GM21447 (cell line): Measurements from ENCODE around the gene PIP4K2B.

Experiments
- ATAC-seq: cut with Tn5 transposase; IDR thresholded peaks from one replicate; pipeline ENCODE4 v1.9.1; 2021; ENCODE audit not compliant: unreplicated experiment

The PIP4K2B gene

DNA sequence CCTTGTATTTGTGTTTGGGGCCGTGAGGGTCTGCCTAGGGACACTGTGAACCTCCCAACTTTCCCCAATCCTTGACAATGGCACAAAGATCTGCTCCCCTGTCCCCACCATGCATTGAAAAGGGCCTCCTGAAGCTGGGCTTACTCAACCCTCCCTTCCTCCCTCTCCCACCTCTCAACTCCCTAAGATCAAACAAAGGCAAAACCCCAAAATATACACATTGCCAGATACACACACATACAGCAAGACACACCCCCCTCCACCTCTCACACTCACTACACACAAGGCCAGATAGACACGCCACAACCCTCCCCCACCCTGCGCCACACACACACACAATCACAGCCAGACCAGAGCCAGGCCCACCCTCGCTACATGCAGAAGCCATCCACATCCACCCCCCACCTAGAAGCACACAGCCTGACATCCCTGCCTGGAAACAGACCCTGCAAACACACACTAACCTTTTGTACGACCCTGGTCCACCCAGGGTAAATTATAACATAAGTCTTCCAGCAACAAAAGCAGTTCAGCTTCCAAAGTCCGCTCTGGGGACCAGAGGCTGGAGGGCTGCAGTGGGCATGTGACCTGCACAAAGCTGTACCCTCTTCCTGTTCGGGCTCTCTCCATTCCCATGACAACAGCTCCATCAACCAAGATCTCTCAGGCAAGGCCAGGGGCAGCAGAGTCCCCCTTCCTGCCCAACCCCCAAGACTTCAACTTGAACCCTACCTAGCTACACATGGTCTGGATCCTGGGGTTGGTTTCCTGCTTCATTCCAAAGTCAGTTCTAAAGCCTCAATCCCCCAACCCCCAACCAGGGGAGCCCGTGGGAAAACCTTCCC lies 53.1 kb downstream of the PIP4K2B start:
- no peak for ATAC-seq

DNA sequence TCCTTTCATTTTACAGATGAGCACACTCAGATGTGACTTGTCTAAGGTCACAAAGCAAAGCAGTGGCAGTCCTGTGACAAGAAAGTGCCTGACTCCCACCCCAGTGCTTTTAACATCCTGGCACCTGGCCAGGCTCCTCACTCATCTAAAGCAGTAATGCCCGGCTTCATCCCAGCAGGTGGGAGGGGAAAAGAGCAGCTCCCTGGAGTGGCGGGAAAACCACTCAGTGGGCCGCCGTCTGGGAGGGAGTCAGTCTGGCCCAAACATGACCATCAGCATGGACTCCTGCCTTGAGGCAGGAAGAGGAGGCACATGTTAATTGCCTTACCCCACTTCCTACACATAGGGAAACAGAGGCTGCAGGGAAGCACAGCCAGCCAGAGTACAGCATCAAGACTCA lies 53.8 kb downstream of the PIP4K2B start:
- no peak for ATAC-seq

DNA sequence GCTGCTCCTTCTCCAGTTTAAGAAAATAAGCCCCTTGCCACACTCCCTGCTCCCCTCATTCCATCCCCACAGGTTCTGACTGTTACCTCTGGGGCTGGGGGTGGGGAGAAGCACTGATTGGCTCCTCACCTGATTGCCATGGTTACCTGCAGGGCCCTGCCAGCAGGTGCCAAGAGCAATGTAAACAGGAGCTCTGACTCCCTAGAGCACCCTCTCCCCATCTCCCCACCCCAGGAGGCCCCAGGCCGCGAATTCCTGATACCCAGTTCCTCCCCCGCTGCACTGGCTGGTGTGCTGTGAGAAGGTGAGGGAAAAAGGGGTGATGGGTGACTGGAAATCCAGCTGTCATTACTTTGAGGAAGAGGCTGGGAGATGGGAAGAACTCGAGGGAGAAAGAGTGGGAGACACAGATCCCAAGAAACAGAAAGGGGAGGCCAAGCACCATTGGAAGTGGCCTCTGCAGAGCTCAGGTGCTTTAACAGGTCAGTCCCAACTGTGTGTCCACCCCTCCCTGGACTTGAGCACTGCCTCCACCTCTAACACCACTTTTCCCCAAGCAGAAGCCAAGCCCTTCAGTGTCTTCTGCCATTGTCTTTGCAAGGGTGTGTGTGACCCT lies 55.7 kb downstream of the PIP4K2B start:
- no peak for ATAC-seq

DNA sequence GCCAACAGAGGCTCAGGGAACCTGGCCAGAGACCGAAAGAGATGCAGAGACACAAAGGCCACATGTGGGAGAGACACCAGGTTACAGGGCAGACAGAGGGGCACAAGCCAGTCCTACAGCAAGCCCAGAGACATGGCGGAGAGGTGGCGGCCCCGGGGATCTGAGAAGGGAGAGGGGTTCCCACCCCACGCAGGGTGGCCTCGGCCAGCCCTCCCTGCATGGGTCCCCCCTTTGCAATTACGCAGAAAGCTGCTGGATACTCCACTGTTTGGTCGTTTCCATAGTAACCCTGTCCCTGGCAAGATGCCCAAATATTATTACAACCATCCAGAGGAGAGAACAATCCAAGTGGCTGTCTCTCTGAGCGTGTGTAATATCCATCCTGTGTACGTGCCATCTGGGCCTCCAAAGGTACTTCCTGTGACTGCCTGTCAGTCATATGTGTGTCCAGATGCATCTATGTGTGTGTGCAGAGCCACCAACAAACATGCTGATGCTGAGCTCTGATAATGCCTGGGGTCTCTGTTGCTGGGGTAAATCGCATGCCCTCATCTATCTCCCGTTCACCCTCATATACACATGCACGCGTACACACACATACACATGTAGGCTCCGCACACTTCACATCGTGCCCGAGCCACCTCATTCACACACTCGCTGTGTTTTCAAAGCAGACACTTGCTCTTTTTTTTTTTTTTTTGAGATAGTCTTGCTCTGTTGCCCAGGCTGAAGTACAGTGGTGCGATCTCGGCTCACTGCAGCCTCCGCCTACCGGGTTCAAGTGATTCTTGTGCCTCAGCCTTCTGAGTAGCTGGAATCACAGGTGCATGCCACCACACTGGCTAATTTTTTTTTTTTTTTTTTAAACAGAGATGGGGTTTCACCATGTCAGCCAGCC lies 56.7 kb downstream of the PIP4K2B start:
- no peak for ATAC-seq

DNA sequence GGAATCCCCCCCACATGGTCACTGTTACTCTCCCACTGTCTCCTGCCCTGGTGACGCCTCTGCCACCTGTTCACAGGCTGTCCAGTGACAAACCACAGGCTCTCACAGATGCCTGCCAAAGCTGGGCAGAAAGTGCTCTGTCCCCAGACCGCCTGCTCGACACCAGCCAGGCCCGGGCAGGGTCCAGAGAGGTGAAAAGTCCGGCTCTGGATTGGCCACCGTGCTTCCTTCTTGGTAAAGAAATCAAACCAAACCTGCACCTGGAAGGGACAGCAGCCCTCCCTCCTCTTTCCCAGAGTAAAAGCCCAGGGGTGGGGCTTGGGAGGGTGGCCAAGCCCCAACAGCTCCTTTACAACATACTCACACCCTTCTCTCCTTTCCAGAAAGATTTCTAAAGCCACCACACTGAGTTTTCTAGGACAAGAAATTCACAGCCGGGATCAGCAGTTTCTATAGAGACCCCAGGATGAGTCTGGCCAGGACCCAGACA lies 57.4 kb downstream of the PIP4K2B start:
- no peak for ATAC-seq

DNA sequence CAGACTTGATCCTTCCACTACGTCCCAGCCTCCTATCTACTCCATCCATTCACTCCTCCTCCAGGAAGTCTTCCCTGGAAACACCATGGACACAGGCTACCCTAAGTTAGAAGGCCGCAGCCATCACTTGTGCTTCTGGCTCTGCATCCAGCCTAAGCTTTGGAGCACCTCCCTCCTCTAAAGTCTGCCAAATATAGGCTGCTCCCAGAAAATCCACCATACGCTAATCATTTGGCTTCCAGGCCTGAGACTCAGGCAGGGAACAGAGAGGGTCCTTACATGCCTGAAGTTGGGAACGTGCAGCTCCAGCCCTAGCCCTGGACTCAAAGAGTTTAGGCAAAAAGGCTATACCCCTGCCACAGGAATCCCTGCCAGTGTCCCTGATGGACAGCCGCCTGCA lies 57.9 kb downstream of the PIP4K2B start:
- ATAC-seq, result no peak

DNA sequence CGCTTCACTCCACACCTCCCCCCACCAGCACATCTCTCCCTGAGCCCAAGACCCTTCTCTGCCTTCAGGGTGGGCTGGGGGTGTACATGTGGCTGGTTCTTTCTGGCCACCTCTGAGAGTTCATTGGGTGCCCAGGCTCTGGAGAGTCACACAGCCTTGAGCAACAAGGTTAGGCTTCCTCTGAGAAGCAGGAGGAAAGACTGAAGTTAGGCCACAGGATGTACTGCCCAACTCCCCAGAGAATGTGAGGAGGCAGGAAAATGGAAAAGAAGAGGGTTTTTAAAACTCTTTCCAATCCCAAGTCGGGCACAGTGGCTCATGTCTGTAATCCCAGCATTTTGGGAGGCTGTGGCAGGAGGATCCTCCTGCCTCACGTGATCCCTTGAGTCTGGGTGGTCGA lies 58.5 kb downstream of the PIP4K2B start:
- no peak for ATAC-seq

DNA sequence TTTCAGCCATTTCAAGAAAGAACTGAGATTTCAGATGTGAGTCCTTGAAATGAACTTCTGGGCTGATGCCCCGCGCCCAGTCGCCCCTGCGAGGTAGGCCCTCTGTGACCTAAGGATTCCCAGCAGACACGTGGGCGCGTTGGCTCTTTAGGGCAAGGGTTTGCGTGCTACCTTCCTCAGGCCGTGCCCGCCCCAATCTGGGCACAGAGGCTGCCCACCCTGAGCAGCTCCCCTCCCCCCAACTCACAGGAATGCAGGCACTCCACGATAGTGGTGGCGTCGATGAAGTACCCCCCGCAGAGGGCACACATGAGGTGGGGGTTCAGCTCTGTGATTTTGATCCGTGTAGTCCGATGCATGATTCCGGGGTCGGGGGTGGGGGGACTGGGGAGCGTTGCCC lies 59.3 kb downstream of the PIP4K2B start:
- ATAC-seq, result no peak

DNA sequence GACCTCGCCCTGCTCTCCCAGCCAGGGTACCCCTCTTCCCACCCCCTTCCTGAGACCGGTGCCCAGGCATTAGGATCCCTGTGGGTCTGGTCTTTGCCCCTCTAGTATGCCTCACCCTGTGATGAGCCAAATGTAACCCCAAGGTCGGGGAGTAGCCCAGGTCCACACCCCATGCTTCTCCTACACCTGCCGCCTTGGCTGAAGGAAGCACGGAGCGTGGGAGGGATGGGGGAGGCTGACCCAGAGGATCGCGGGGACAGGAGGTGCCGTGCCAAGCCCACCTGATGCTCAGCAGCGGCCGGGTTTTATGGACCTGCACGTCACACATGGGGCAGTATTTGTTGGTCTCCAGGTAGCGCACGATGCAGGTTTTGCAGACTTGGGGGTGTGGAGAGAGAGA lies 60.1 kb downstream of the PIP4K2B start:
- ATAC-seq, result no peak

DNA sequence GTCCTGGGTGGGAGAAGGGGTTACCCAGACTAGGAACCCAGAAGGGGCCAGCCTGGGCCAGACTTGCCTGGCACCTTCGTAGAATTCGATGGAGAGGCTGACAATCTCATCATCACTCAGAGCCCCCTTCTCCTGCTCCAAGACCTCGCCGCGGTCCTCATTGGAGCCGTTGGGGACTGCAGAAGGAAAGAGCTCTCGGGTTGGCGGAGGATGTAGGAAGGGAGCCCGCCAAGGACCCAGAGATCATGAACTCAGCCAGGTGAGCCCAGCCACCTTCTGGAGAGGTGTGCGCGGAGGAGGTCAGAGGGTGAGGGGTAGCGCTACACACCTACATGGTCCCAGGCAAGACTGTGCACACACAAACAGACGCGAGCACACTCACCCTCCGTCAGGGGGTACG lies 60.7 kb downstream of the PIP4K2B start:
- no peak for ATAC-seq

DNA sequence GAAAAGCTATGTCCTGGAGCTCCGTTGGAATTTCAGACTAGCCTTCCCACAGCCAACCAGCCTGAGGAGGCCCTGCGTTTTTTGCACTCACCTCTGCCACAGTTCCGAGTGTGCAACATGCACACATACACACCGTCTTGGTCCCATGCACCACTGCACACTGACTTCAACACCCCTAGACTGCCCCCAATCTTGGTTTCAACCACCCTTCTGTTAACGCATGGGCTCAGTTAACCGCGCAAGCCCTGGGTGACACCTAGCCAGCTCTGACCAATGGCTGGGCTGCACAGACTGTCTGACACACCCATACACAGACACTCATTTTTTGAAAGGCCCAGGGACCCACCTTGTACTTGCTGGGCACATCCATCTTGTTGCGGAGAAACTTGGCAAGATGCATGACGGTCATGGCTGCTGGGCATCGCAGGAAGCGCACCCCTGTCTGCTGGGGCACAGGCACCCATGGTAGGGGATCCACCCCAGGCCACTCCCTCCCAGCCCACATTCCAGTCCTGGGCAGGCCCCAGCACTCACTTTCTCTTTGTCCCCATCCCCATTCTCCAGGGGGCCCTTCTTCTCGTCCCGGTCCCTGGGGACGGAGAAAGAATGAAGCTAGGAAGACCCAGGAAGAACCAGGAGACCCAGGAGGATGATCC lies 61.2 kb downstream of the PIP4K2B start:
- no peak for ATAC-seq

DNA sequence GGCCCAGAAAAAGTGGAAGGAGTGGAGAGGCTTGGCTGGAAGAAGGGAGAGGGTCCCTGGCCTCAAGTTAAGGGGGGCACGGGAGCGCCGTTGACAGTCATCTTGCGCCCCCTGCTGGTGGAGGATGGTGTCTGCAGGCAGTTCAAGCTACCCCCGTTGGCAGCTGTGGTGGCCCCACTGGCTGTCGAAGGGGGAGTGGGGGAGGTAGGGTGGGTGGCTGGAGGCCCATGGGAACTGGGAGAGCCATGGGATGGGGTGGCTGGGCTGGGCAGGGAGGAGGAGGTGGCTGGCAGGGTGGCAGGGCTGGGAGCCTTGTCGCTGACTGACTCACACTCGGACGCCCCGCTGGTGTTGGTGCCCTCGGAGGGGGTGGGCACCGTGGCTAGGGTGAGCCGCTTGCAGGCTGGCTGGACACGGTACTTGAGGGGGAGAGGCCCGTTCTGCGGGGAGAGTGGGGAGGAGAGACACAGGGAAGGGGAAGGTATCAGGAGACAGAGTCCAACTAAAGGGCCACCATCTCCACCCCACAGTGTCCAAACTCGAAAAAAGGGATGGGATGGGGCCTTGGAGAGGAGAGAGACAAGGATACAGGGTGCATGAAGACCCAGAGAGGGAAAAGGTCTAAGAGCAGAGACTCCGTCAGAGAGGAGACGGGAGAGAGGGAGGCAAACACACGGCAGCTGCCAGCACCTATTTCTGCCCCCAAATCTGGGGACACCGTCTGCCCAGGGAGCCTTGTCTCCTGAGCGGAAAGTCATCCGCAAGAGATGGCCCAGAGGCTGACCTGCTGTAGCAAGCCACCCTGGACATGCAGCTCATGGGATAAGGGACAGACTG lies 64.0 kb downstream of the PIP4K2B start:
- no peak for ATAC-seq

DNA sequence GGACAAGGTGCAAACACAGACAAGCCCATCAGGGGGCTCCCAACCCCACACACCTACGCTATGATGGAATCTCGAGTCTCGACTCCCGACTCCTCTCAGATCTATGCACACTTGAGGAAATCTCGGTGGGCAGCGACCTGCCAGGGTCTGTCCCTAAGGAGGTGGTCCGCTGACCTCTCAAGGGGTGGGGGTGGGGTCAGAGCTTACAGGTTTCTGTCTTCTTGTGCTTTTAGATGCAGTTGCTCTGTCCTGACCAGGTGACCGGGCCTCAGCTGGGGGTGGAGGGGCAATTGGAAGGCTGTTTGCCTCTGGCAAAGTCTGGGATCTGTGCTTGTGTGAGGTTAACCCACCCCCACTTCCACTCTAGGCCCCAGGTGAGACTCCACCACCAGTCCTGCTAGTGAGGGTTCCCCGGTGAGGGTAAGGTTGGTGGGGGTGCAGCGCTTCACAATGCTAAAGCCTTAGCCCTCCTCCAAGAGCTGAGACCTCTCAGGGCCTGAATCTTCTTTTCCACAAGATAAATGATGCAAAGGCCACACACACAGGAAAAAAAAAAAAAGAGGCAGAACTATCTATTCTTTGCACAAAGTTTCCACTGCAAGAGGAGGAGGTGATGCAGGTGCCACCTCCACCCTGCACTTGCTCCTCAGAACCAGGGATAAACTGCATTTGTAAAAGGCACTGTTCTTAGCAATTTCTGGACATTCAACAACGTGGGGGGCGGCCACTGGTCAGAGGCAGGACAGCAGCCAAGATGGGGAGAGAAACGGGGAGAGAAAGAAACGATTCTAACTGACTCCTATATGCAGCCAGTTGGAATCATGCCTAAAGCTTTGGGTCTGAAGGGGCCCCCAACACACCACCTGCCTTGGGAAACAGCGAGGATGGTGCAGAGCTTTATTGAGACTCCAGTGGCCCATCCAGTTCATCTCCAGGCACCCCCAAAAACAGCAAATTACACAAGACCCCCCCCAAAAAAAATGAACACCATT lies 65.1 kb downstream of the PIP4K2B start:
- ATAC-seq, result no peak

DNA sequence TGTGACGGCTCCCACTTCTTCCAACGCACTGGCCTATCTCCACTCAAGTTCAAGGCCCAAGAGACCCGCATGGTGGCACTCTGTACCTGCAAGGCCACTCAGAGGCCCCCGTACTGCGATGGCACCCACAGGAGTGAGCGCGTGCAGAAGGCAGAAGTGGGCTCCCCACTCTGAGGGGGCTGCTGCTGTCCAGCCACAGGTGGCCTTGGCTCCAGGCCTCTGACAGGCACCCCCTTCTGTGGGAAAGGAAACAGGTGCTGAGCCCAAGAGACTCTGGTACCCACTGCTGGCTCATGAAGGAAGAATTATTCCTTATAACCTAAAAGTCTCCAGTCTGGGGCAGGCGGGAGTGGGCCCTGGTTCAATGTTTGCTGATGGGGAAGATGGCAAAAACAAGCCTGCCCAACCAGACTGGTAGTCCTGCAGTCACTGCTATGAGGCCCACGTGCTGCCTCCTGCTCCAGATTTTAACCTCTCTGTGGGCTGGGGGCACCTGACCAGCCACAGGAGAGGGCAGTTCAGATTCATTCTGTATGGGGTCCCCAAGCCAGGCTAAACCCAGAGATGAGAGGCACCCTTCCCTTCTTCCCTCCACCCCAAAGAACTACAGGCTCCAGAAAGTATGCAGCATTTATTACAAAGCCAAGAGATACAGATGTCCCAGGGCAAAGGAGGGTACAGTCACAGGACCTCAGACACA lies 65.9 kb downstream of the PIP4K2B start:
- ATAC-seq, result no peak

DNA sequence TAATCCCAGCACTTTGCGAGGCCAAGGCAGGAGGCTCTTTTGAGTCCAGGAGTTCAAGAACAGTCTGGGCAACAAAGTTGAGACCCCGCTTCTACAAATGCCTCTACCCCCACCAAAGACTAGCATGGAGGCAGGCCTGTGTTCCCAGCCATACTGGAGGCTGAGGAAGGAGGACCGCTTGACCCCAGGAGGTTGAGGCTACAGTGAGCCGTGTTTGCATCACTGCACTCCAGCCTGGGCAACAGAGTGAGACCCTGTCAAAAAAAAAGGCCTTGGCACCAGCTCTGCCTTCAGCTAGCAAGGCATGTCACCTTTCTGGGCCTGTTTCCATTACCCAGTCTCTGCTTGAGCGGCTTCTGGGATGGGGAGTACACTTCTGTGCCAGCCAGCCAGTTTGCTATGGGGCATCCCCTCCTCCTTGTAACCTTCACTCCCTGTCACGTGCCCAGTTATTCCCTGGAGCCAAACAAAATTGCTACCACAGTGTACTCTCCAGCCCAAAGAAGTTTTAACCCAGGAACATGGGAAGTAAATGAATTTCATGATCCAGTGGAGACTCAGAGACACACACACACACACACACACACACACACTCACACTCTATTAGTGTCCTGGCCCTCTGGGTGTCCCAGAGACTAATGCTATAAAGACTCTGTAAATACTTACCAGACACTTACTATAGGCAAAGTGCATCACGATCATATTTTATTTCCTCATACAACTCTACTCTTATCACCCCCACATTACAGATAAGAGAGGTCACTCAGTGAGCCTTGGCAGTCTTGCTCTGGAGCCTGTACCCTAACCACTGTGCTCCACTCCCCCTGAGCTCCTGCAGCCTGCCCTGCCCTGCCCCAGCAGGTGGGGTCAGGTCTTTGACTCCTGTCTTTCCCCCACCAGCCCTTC lies 66.7 kb downstream of the PIP4K2B start:
- ATAC-seq, result no peak

DNA sequence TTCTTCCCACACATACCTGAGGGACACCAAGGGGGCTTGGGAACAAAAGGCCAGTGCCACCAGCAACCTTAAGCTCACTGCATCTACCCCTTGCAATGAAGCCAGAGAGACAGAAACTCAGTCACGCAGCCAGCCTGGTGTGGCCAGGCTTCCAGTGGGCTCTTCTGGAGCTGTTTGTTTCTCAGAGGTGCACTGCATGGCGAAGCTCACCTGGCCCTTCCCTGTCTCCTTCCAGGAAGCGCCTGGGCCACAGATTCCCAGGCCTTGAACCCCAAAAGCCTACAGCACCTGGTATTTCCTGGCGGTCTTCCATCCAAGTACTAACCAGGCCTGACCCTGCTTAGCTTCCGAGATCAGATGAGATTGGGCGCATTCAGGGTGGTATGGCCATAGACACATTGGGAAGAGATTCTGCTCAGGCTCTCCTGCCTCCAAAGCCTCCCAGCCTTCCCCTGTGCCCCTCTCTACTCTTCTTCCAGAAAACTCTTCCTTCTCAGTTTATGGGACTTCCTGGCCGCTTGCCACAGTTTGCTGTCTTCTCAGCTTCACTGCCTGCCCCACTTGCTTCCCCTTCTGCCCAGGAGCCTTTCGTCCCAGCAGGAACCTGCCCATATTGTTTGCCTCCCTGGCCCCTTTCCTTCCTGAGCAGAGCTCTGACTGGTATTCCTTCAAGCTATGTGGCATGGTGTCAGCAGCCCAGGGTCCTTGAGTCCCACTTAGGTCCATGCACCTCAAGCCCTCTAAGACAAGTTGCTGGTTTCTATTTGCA lies 67.6 kb downstream of the PIP4K2B start:
- no peak for ATAC-seq
